Measurements from ENCODE around the gene SETD7. TPM values are rescaled to one million over a fixed set of nuclear protein-coding genes. Genes with fewer than 3 reads are reported as not detected.

The SETD7 gene
- total and polyA plus RNA-seq, 2 of the 4 experiments (the other 2 are of a cell fraction): 17.0 to 46.6 TPM

DNA sequence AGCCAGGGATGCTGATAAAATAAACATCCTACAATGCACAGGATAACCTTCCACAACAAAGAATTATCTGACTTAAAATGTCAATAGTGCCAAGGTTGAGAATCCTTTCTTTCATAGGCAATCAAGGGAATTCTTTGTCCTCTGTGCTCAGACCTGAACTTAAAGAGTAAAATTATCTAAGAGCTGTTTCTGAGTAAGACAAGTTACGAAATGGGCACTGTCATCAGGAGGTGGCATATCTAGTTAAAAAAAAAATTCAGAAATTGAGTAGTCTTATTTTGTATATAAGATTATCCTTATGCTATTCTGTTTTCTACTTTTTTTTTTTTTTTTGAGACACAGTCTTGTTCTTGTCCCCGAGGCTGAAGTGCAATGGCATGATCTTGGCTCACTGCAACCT is 105.4 kb downstream of the SETD7 start:
- no peak overlapping the region for H3K18ac ChIP-seq (ENCODE audit: low read depth, low read length)
- no peaks in the 10 kb centered on the region for H3K9me3 ChIP-seq (ENCODE audit: control insufficient read depth, insufficient read depth, low read length)
- no peak overlapping the region for H3K9ac ChIP-seq (ENCODE audit: low read depth, low read length)
- POLR2A ChIA-PET (ENCODE audit: unreplicated experiment): no interaction called here
- no peak for DNase-seq
- dilution Hi-C loops (cut with HindIII; ENCODE audit: low sequenced_read_pairs, unreplicated experiment) (no loop called here), in situ Hi-C loops (cut with MboI; ENCODE audit: low sequenced_read_pairs) (no loop called here), intact Hi-C loops (cut with micrococcal nuclease) (loop anchor here (5.0 kb wide), 1 partner anchor 273 kb away; the partner anchor contains the start of gene ELF2)
- BruUV-seq (replicated peaks): no TSS peak
- no peak for ATAC-seq (ENCODE audit: low read depth)
- H3K23ac ChIP-seq (ENCODE audit: low read depth, low read length): no peak overlapping the region
- no peak overlapping the region for H4K8ac ChIP-seq (ENCODE audit: low read depth in 2 of 2, low read length in 2 of 2)
- no peak overlapping the region for H3K4me3 ChIP-seq (ENCODE audit: insufficient read depth, low read depth, low read length)
- no peak overlapping the region for H3K27ac ChIP-seq (ENCODE audit: insufficient read depth, low read length)
- no CpG with 5 or more reads among the region's 2 CpGs for WGBS, 2 experiments (ENCODE audit: extremely low coverage in 2 of 2, insufficient read length in 1 of 2)
- H2BK20ac ChIP-seq (ENCODE audit: low read depth, low read length): no peak overlapping the region
- H2AFZ ChIP-seq (replicated peaks; ENCODE audit: low read length, poor library complexity): no peak overlapping the region
- H3K4me2 ChIP-seq (ENCODE audit: low read depth, low read length): no peak overlapping the region
- no peak overlapping the region for H3K56ac ChIP-seq (ENCODE audit: extremely low read depth, insufficient read depth, low read length)
- H2AK9ac ChIP-seq (replicated peaks; ENCODE audit: low read depth, low read length, poor library complexity): no peak overlapping the region
- no peak overlapping the region for H3K14ac ChIP-seq (replicated peaks; ENCODE audit: low read depth, low read length)
- no peak overlapping the region for H4K5ac ChIP-seq (ENCODE audit: low read depth, low read length)
- H3K9me1 ChIP-seq (ENCODE audit: insufficient read depth, low read length): peaks cover 4% of the 10 kb centered on the region; the same call in 1 of the 2 replicates
- no peak overlapping the region for H2AK5ac ChIP-seq (ENCODE audit: low read depth, low read length)
- no peak overlapping the region for H4K91ac ChIP-seq (ENCODE audit: insufficient read depth, low read depth, low read length)
- H3K4ac ChIP-seq (ENCODE audit: low read depth, low read length): no peak overlapping the region
- no peaks in the 10 kb centered on the region; the same call in 1 of the 2 replicates for H4K20me1 ChIP-seq (ENCODE audit: insufficient read depth, low read length)
- no peaks in the 10 kb centered on the region; the same call in 1 of the 2 replicates for H3K4me1 ChIP-seq (ENCODE audit: control insufficient read depth, insufficient read depth, low read length)
- CTCF ChIA-PET: no interaction called here
- no peak overlapping the region for H2BK5ac ChIP-seq (ENCODE audit: low read depth, low read length, poor library complexity, severe bottlenecking)
- no peak overlapping the region for H2BK15ac ChIP-seq (ENCODE audit: low read depth, low read length)
- no peaks in the 10 kb centered on the region for H3K27me3 ChIP-seq (ENCODE audit: control insufficient read depth, insufficient read depth, low read length)
- no peaks in the 10 kb centered on the region for H3K36me3 ChIP-seq (ENCODE audit: control insufficient read depth, insufficient read depth, low read length)
- H2BK120ac ChIP-seq (ENCODE audit: low read depth, low read length): no peak overlapping the region
- TF ChIP-seq MAFK (IDR thresholded peaks at IDR 0.05; ENCODE audit: low read depth, low read length) (no peak), CHD1 (IDR thresholded peaks at IDR 0.05; ENCODE audit: low read depth, low read length) (no peak), FOS (IDR thresholded peaks at IDR 0.05; ENCODE audit: low read depth, low read length) (no peak), RAD21 (IDR thresholded peaks at IDR 0.05; ENCODE audit: low read length) (no peak), NFE2L2 (IDR thresholded peaks at IDR 0.05; ENCODE audit: low read depth, low read length) (no peak), MAZ (IDR thresholded peaks at IDR 0.05; ENCODE audit: borderline replicate concordance, low read depth, low read length) (no peak), MXI1 (IDR thresholded peaks at IDR 0.05; ENCODE audit: borderline replicate concordance, low read depth, low read length) (no peak), RFX5 (IDR thresholded peaks at IDR 0.05; ENCODE audit: low read depth, low read length) (no peak), POLR2A (IDR thresholded peaks at IDR 0.05; ENCODE audit: low read depth, low read length) (no peak)
- TF ChIP-seq, protein P1, sequence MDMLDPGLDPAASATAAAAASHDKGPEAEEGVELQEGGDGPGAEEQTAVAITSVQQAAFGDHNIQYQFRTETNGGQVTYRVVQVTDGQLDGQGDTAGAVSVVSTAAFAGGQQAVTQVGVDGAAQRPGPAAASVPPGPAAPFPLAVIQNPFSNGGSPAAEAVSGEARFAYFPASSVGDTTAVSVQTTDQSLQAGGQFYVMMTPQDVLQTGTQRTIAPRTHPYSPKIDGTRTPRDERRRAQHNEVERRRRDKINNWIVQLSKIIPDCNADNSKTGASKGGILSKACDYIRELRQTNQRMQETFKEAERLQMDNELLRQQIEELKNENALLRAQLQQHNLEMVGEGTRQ (IDR thresholded peaks at IDR 0.05; ENCODE audit: low read depth, low read length): no peak
- TF ChIP-seq, protein P2, sequence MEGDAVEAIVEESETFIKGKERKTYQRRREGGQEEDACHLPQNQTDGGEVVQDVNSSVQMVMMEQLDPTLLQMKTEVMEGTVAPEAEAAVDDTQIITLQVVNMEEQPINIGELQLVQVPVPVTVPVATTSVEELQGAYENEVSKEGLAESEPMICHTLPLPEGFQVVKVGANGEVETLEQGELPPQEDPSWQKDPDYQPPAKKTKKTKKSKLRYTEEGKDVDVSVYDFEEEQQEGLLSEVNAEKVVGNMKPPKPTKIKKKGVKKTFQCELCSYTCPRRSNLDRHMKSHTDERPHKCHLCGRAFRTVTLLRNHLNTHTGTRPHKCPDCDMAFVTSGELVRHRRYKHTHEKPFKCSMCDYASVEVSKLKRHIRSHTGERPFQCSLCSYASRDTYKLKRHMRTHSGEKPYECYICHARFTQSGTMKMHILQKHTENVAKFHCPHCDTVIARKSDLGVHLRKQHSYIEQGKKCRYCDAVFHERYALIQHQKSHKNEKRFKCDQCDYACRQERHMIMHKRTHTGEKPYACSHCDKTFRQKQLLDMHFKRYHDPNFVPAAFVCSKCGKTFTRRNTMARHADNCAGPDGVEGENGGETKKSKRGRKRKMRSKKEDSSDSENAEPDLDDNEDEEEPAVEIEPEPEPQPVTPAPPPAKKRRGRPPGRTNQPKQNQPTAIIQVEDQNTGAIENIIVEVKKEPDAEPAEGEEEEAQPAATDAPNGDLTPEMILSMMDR (conservative IDR thresholded peaks at IDR 0.05; ENCODE audit: low read depth, low read length): no peak
- H3K79me1 ChIP-seq (ENCODE audit: low read depth in 1 of 2, low read length in 2 of 2): peaks cover 12 to 42% of the 10 kb centered on the region in 2 experiments
